H1 (cell line): ENCODE measurements around the gene SNX20. TPM values are rescaled to one million over a fixed set of nuclear protein-coding genes. Genes with fewer than 3 reads are reported as not detected.

Source experiments
- CTCF ChIA-PET: fragments of 300-600 bp; sonication (Branson Sonifier 250); formaldehyde crosslinking; loops from one replicate; lab custom pipeline; 2021; ENCODE audit not compliant: partially characterized antibody; lab: Charles Lee
- POLR2A ChIA-PET: fragments of 300-600 bp; sonication (Branson Sonifier 250); formaldehyde crosslinking; loops from one replicate; lab custom pipeline; 2021; ENCODE audit warnings: inconsistent platforms; ENCODE audit not compliant: partially characterized antibody; lab: Charles Lee
- DNase-seq, 2 experiments: peaks; one replicate each; pipeline versions ENCODE4 v3.0.0 to v3.0.0-alpha.2; 2010 to 2022; ENCODE audit warnings: low spot score in 2 of 2, low read depth in 1 of 2, mixed read lengths in 1 of 2
- FAIRE-seq: peaks from 2 replicates; lab custom pipeline; 2011; peaks lifted over from hg19 to GRCh38; lab: Jason Lieb, UNC
- H2AFZ ChIP-seq: 2 replicates; pipeline ENCODE4 v1.8.1; 2012; ENCODE audit warnings: low read length, inconsistent platforms
- H2AK5ac ChIP-seq: 2 replicates; pipeline ENCODE4 v1.6.1; 2013; ENCODE audit warnings: low read depth, low read length
- H2BK120ac ChIP-seq: replicated peaks from 2 replicates; pipeline ENCODE3; 2013; ENCODE audit warnings: low read depth, low read length, inconsistent platforms
- H2BK12ac ChIP-seq: 2 replicates; pipeline ENCODE4 v1.6.1; 2013; ENCODE audit warnings: low read depth, low read length
- H2BK15ac ChIP-seq: 2 replicates; pipeline ENCODE4 v1.6.1; 2013; ENCODE audit warnings: low read length
- H2BK20ac ChIP-seq: 2 replicates; pipeline ENCODE4 v1.6.1; 2013; ENCODE audit warnings: low read length
- H2BK5ac ChIP-seq: 2 replicates; pipeline ENCODE4 v1.6.1; 2013; ENCODE audit warnings: low read depth, low read length
- H3K14ac ChIP-seq: 2 replicates; pipeline ENCODE4 v1.6.1; 2013; ENCODE audit warnings: inconsistent platforms; ENCODE audit not compliant: insufficient read length
- H3K18ac ChIP-seq: 2 replicates; pipeline ENCODE4 v1.6.1; 2013; ENCODE audit warnings: low read length; ENCODE audit errors: extremely low read depth
- H3K23ac ChIP-seq: 2 replicates; pipeline ENCODE4 v1.6.1; 2013; ENCODE audit warnings: inconsistent platforms; ENCODE audit not compliant: insufficient read length
- H3K23me2 ChIP-seq: 2 replicates; pipeline ENCODE4 v1.6.1; 2013; ENCODE audit warnings: low read depth, low read length
- H3K27ac ChIP-seq: 2 replicates; pipeline ENCODE4 v1.6.1; 2011; ENCODE audit warnings: low read depth, low read length, inconsistent platforms
- H3K27me3 ChIP-seq, 4 experiments: replicated peaks in 1 of 4; 1 replicate in 1 of 4; 2 replicates in 3 of 4; pipeline versions ENCODE4 v1.6.1 to v1.8.1; 2011 to 2013; ENCODE audit warnings: low read length in 3 of 4, mild to moderate bottlenecking in 3 of 4, inconsistent platforms in 2 of 4, mixed read lengths in 2 of 4, moderate library complexity in 1 of 4; ENCODE audit not compliant: control insufficient read depth in 3 of 4, insufficient read depth in 3 of 4; ENCODE audit errors: extremely low read depth in 1 of 4
- H3K36me3 ChIP-seq, 4 experiments: 2 replicates each; pipeline versions ENCODE4 v1.6.1 to v1.8.1; 2011 to 2013; ENCODE audit warnings: mild to moderate bottlenecking in 4 of 4, low read length in 3 of 4, moderate library complexity in 2 of 4, control low read depth in 1 of 4, inconsistent platforms in 1 of 4; ENCODE audit not compliant: insufficient read depth in 4 of 4, control insufficient read depth in 2 of 4
- H3K4ac ChIP-seq: replicated peaks from 2 replicates; pipeline ENCODE3; 2013; ENCODE audit warnings: low read length, low read depth, mixed read lengths, inconsistent platforms; ENCODE audit not compliant: insufficient read length
- H3K4me1 ChIP-seq, 4 experiments: replicated peaks in 1 of 4; 1 replicate in 1 of 4; 2 replicates in 3 of 4; pipeline versions ENCODE4 v1.6.1 to v1.8.1; 2011 to 2013; ENCODE audit warnings: low read length in 3 of 4, inconsistent platforms in 2 of 4, mixed read lengths in 1 of 4; ENCODE audit not compliant: insufficient read depth in 4 of 4, control insufficient read depth in 3 of 4
- H3K4me2 ChIP-seq, 2 experiments: 2 replicates each; pipeline versions ENCODE4 v1.6.1 to v1.8.1; 2011 to 2013; ENCODE audit warnings: low read depth in 2 of 2, low read length in 2 of 2, control low read depth in 1 of 2, inconsistent platforms in 1 of 2, mild to moderate bottlenecking in 1 of 2; ENCODE audit not compliant: insufficient read depth in 1 of 2
- H3K4me3 ChIP-seq, 4 experiments: fragments of 200-600, 300-600 bp in 1 of 4; sonication (generic), shearing (Covaris generic), sonication (Bioruptor Twin) in 1 of 4; 2 replicates each; pipeline versions ENCODE4 v1.5.1 to v1.8.1; 2011 to 2016; ENCODE audit warnings: low read length in 4 of 4, low read depth in 3 of 4, control low read depth in 2 of 4, inconsistent platforms in 2 of 4, mild to moderate bottlenecking in 2 of 4, mixed read lengths in 1 of 4, moderate library complexity in 1 of 4; ENCODE audit not compliant: insufficient read depth in 2 of 4; ENCODE audit errors: extremely low read depth in 1 of 4
- H3K56ac ChIP-seq: replicated peaks from 2 replicates; pipeline ENCODE3; 2013; ENCODE audit warnings: low read depth, mild to moderate bottlenecking, mixed read lengths, low read length, inconsistent platforms; ENCODE audit not compliant: insufficient read length
- H3K79me1 ChIP-seq: 2 replicates; pipeline ENCODE4 v1.6.1; 2013; ENCODE audit warnings: low read depth, low read length, control low read depth
- H3K79me2 ChIP-seq, 2 experiments: 2 replicates each; pipeline versions ENCODE4 v1.6.1 to v1.8.1; 2012 to 2013; ENCODE audit warnings: low read length in 2 of 2, mild to moderate bottlenecking in 2 of 2, inconsistent platforms in 1 of 2; ENCODE audit not compliant: insufficient read depth in 2 of 2, control insufficient read depth in 1 of 2
- H3K9ac ChIP-seq, 4 experiments: replicated peaks in 1 of 4; 1 replicate in 1 of 4; 2 replicates in 3 of 4; pipeline versions ENCODE4 v1.6.1 to v1.8.1; 2011 to 2013; ENCODE audit warnings: low read depth in 3 of 4, low read length in 3 of 4, control low read depth in 2 of 4, mild to moderate bottlenecking in 2 of 4, moderate library complexity in 2 of 4, inconsistent platforms in 1 of 4; ENCODE audit errors: extremely low read depth in 1 of 4
- H3K9me3 ChIP-seq, 2 experiments: 2 replicates each; pipeline versions ENCODE4 v1.6.1 to v1.8.1; 2012 to 2013; ENCODE audit warnings: mild to moderate bottlenecking in 2 of 2, moderate library complexity in 2 of 2, control low read depth in 1 of 2, inconsistent platforms in 1 of 2, low read depth in 1 of 2, low read length in 1 of 2, mixed read lengths in 1 of 2; ENCODE audit not compliant: insufficient read depth in 2 of 2
- H4K20me1 ChIP-seq, 2 experiments: replicated peaks in 1 of 2; 2 replicates each; pipeline versions ENCODE3 to v1.8.1; 2011 to 2013; ENCODE audit warnings: inconsistent platforms in 2 of 2, low read length in 2 of 2, mild to moderate bottlenecking in 1 of 2; ENCODE audit not compliant: insufficient read depth in 2 of 2, control insufficient read depth in 1 of 2
- H4K5ac ChIP-seq: 2 replicates; pipeline ENCODE4 v1.6.1; 2013; ENCODE audit warnings: low read length, low read depth, mixed read lengths, inconsistent platforms; ENCODE audit not compliant: insufficient read length
- H4K8ac ChIP-seq: 2 replicates; pipeline ENCODE4 v1.8.0; 2013; ENCODE audit warnings: mild to moderate bottlenecking, moderate library complexity, low read length, inconsistent platforms; ENCODE audit not compliant: insufficient read depth; ENCODE audit errors: extremely low read depth
- H4K91ac ChIP-seq: replicated peaks from 2 replicates; pipeline ENCODE3; 2013; ENCODE audit warnings: low read length, mixed read lengths, inconsistent platforms; ENCODE audit not compliant: insufficient read length
- BRCA1 ChIP-seq: IDR thresholded peaks from 2 replicates; pipeline ENCODE4 v1.6.1; 2012; ENCODE audit warnings: low read depth, low read length, improper control_type of control experiment
- SRF ChIP-seq: IDR thresholded peaks from 2 replicates; pipeline ENCODE4 v1.6.1; 2011; ENCODE audit warnings: mild to moderate bottlenecking, low read depth, low read length, moderate library complexity
- WGBS, 2 experiments: shearing (Covaris generic) in 1 of 2; methylation state at CpG; one replicate each; pipeline versions ENCODE4 v1.1.6 to v1.1.7; 2013 to 2015; ENCODE audit warnings: low lambda C conversion rate in 2 of 2, mixed read lengths in 2 of 2, inconsistent platforms in 1 of 2, low coverage in 1 of 2, missing lambda C conversion rate in 1 of 2; ENCODE audit not compliant: insufficient replicate concordance in 2 of 2, insufficient coverage in 1 of 2, insufficient read length in 1 of 2; ENCODE audit errors: extremely low coverage in 1 of 2, missing lambda C conversion rate in 1 of 2; 5-methylcytosine and 5-hydroxymethylcytosine counted together
- polyA plus RNA-seq, 7 experiments: library from polyadenylated mRNA; depleted of rRNA in 3 of 7; stranded (reverse) in 5 of 7; unstranded in 2 of 7; fragments of >200 nt in 5 of 7; fragments of 200-250 nt in 2 of 7; gene quantifications; 1 replicate in 5 of 7; 2 replicates in 1 of 7; 4 replicates in 1 of 7; pipeline versions ENCODE4 v1.2.1 to v1.2.3, GENCODE V29; 2011 to 2013; ENCODE audit warnings: missing spikeins in 2 of 7, mixed read lengths in 2 of 7
- total RNA-seq: library from RNA; stranded (reverse); fragmentation: NEBNext Ultra II Directional; extraction: Animal tissue kit (Norgen Biotek cat#: 25700); gene quantifications from 2 replicates; pipeline ENCODE4 v1.2.1, GENCODE V29; 2021
- TF ChIP-seq, protein P1 (sequence below), 3 experiments: IDR thresholded peaks; 1 replicate in 2 of 3; 2 replicates in 1 of 3; pipeline versions ENCODE4 v1.5.1 to v1.6.1; 2011; ENCODE audit warnings: low read length in 3 of 3, mild to moderate bottlenecking in 3 of 3, inconsistent platforms in 2 of 3, low read depth in 1 of 3, moderate library complexity in 1 of 3; ENCODE audit not compliant: insufficient read depth in 1 of 3; ENCODE audit errors: control extremely low read depth in 1 of 3

SNX20 gene
- total and polyA plus RNA-seq, 2 of the 8 experiments (the other 6 are each of a cell fraction or from before 2014, with no cell fraction given), result not detected

DNA sequence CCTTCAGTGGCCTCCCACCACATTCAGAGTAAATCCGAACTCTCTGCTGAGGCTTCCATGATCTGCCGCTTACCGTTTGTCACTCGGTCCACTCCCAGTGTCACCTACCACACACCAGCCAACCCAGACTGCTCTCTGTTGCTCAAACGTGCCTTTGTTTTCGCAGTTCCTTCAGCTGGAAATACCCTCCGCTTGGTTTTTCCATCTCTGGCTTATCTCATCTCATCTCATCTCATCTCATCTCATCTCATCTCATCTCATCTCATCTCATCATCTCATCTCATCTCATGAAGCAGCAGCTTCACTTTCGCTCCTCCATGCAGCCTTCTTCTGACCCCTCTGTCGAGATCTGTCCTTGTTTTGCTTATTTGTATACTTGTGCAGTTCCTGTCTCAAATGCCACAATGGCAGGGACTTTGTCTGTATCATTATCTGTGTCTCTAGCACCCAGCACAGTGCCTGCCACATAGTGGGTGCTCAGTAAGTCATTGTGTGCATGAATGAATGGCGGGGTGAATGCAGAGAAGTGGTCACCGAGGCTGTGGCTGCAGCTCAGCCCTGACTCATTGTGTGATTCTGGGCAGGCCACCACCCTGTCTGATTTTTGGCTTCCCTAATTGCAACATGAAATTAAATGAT is 3.8 kb upstream of the SNX20 start:
- TF ChIP-seq BRCA1 (no peak), SRF (no peak)
- TF ChIP-seq, protein P1, sequence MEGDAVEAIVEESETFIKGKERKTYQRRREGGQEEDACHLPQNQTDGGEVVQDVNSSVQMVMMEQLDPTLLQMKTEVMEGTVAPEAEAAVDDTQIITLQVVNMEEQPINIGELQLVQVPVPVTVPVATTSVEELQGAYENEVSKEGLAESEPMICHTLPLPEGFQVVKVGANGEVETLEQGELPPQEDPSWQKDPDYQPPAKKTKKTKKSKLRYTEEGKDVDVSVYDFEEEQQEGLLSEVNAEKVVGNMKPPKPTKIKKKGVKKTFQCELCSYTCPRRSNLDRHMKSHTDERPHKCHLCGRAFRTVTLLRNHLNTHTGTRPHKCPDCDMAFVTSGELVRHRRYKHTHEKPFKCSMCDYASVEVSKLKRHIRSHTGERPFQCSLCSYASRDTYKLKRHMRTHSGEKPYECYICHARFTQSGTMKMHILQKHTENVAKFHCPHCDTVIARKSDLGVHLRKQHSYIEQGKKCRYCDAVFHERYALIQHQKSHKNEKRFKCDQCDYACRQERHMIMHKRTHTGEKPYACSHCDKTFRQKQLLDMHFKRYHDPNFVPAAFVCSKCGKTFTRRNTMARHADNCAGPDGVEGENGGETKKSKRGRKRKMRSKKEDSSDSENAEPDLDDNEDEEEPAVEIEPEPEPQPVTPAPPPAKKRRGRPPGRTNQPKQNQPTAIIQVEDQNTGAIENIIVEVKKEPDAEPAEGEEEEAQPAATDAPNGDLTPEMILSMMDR (IDR thresholded peaks at IDR 0.05; ENCODE audit: control extremely low read depth in 1 of 3, insufficient read depth in 1 of 3, low read depth in 1 of 3, low read length in 3 of 3), result no peak
- no peak overlapping the region for H2BK5ac ChIP-seq
- H3K79me1 ChIP-seq, result no peaks in the 10 kb centered on the region
- H2BK20ac ChIP-seq, result no peak overlapping the region
- H2BK120ac ChIP-seq, result no peak overlapping the region
- no peak for FAIRE-seq
- no peak overlapping the region for H2AK5ac ChIP-seq
- ChIA-PET CTCF (interaction anchor here (1.1 to 5.3 kb wide), 5 partner anchors 8 to 121 kb away, joined by 5 to 34 read pairs (median 18); no protein-coding TSS in a partner anchor), POLR2A (no interaction called here)
- H3K23me2 ChIP-seq, result peaks cover 2% of the 10 kb centered on the region; the same call in 1 of the 2 replicates
- no peaks in the 10 kb centered on the region for H3K27me3 ChIP-seq
- no peaks in the 10 kb centered on the region for H3K4me1 ChIP-seq
- H3K27ac ChIP-seq, result no peak overlapping the region
- H4K8ac ChIP-seq, result no peak overlapping the region
- no peak for DNase-seq
- no peaks in the 10 kb centered on the region for H3K9me3 ChIP-seq
- H4K5ac ChIP-seq, result no peak overlapping the region
- no peak overlapping the region for H3K4me3 ChIP-seq
- no peaks in the 10 kb centered on the region for H4K20me1 ChIP-seq
- no peak overlapping the region for H3K4ac ChIP-seq
- no peak overlapping the region for H2AFZ ChIP-seq
- H3K79me2 ChIP-seq, result no peaks in the 10 kb centered on the region
- WGBS, 2 experiments, result 93% methylated on average over 11 of the region's 11 CpGs; no CpG with 5 or more reads in 1 of the 2 experiments
- no peak overlapping the region for H3K18ac ChIP-seq
- H3K23ac ChIP-seq, result no peak overlapping the region
- H3K56ac ChIP-seq, result no peak overlapping the region
- H3K4me2 ChIP-seq, result no peak overlapping the region
- H3K36me3 ChIP-seq, result no peaks in the 10 kb centered on the region
- H3K9ac ChIP-seq, result no peak overlapping the region
- no peak overlapping the region for H4K91ac ChIP-seq
- no peak overlapping the region for H2BK12ac ChIP-seq
- no peak overlapping the region for H3K14ac ChIP-seq
- no peak overlapping the region for H2BK15ac ChIP-seq
